NB4 (cell line): ENCODE data around the gene CALY.

Experiments
- DNase-seq: peaks from one replicate; pipeline ENCODE4 v3.0.0; 2010; ENCODE audit warnings: low read depth
- H3K4me3 ChIP-seq: one replicate; pipeline ENCODE4 v1.5.1; 2011; ENCODE audit warnings: mild to moderate bottlenecking, low read depth, low read length, moderate library complexity
- CTCF ChIP-seq: IDR thresholded peaks from one replicate; pipeline ENCODE4 v1.5.1; 2012; ENCODE audit warnings: low read depth, low read length
- MAX ChIP-seq: IDR thresholded peaks from 2 replicates; pipeline ENCODE4 v1.6.1; 2011; ENCODE audit warnings: low read depth, low read length
- MYC ChIP-seq: IDR thresholded peaks from 2 replicates; pipeline ENCODE4 v1.6.1; 2011; ENCODE audit warnings: low read depth, low read length
- POLR2A ChIP-seq: IDR thresholded peaks from 2 replicates; pipeline ENCODE4 v1.6.1; 2011; ENCODE audit warnings: mild to moderate bottlenecking; ENCODE audit not compliant: insufficient read length; ENCODE audit errors: extremely low read depth

The CALY gene

GRCh38 chr10:133359554-133359971 is 22.9 kb upstream of the CALY start:
- H3K4me3 ChIP-seq: no peak overlapping the region
- TF ChIP-seq POLR2A: no peak
- no peak for TF ChIP-seq MYC
- TF ChIP-seq CTCF: no peak
- TF ChIP-seq MAX: no peak
- no peak for DNase-seq

- no peak overlapping the region for H3K4me3 ChIP-seq
- TF ChIP-seq POLR2A: no peak
- TF ChIP-seq MYC: no peak
- TF ChIP-seq MAX: no peak
- TF ChIP-seq CTCF: no peak
- DNase-seq: no peak
These were observed 22.2 kb upstream of the CALY start for GRCh38 chr10:133358925-133359310.

GRCh38 chr10:133358162-133358924 is 21.6 kb upstream of the CALY start:
- no peak for DNase-seq
- TF ChIP-seq MAX: no peak
- no peak for TF ChIP-seq CTCF
- no peak for TF ChIP-seq POLR2A

GRCh38 chr10:133357285-133358161 is 20.8 kb upstream of the CALY start, which contains the start of gene FUOM:
FUOM (minus strand) TSS chr10:133358019; CDS start chr10:133358007, 12 bp downstream.
- peak within 1 kb of the TSS; percentile 64 for H3K4me3 ChIP-seq
- peak; percentile 93 for DNase-seq
- no peak for TF ChIP-seq CTCF
- TF ChIP-seq MAX: peak; percentile 85
- peak; percentile 93 for TF ChIP-seq MYC
- peak; percentile 70 for TF ChIP-seq POLR2A

More at GRCh38 chr10:133358162-133358924, 21.6 kb upstream of the CALY start:
- H3K4me3 ChIP-seq: no peak overlapping the region

- DNase-seq: peak; percentile 63
- TF ChIP-seq MAX (no peak), POLR2A (no peak), MYC (no peak), CTCF (no peak)
- H3K4me3 ChIP-seq: peak overlapping the region; percentile 64
These were observed 20.0 kb upstream of the CALY start for GRCh38 chr10:133356549-133357284.
